IPS-18c (cell line): Measurements from ENCODE around the gene PEX16.

Experiments used
- H3K4me3 ChIP-seq: 2 replicates; pipeline ENCODE4 v1.7.0; 2013; ENCODE audit warnings: low read depth, mild to moderate bottlenecking, low read length, moderate library complexity; ENCODE audit not compliant: insufficient read depth
- H3K9me3 ChIP-seq: one replicate; pipeline ENCODE4 v1.6.1; 2013; ENCODE audit warnings: mild to moderate bottlenecking, low read length, moderate library complexity; ENCODE audit not compliant: control insufficient read depth, insufficient read depth

PEX16 gene

DNA sequence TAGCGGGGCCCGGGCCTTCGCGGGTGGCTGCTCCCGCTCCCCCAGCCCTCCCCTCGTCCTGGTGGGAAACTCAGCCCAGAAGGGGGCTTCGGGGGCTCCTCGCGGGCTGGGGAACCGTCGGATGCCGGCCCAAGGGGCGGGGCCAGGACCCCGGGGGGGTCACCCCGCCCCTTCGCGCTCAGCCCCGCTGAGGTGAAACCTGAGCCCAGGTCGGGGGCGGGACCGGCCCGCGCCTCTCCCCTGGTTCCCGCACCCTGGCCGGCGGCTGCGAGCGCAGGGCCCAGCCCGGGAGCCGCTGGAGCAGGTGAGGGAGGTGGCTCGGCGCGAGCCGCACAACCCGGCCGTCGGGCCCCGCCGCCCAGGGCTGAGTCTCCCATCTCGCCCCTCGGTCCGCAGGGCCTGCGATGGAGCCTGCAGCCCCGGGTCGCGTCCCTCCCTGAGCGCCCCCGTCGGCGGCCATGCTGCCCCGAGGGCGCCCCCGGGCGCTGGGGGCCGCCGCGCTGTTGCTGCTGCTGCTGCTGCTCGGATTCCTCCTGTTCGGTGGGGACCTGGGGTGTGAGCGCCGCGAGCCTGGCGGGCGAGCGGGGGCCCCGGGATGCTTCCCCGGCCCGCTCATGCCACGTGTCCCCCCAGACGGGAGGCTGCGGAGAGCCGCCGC, 4.9 kb upstream of the PEX16 start, which contains the start of gene LARGE2:
Gene LARGE2, plus strand, starts transcription at position 232 of the 658 bp plus-strand sequence. Its CDS starts 227 bp downstream, at position 459.
- Histone ChIP-seq H3K4me3 (peak within 1 kb of the TSS; percentile 65), H3K9me3 (no peaks in the 10 kb centered on the region)

DNA sequence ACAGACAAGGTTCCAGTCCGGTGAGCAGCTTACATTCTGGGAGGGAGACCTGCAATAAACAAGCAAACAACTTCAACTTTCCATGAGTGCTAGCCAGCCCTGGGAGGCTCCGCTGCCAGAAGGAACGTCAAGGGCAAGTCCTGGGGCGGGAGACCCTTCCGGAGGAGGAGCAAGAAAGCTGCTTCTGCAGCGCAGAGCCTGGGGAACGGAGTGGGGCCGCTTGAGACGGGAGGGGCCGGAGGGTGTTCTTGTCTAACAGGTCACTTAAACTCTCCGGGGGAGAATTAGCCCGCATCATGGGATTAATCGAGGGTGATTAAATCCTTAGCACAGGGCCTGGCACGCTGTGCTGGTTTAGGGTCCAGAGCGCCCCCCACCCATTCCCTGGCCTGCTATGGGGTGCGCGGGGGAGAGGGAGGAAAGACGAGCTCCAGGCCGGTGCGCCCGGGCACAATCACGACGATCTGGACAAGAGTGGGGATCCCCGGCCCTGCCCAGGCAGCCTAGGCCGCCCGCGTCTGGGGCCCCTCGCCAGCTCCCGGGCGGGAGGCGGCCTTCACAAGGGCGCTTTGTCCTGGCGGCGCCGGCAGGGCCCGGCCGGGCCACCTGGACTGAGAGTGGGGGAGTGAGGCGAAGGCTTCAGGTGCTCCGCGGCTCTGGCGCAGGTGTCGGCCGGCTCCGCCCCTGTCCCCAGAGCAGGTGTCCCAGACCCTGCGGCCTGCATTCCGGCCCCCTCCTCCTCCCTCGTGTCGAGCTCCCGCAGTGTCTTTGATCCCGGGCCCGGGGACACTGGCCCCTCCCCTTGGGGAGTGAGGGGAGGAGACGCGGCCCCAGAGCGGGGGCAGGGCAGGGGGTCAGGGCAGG, 4.1 kb upstream of the PEX16 start:
- H3K9me3 ChIP-seq: no peaks in the 10 kb centered on the region
- peak overlapping the region; percentile 65 for H3K4me3 ChIP-seq

DNA sequence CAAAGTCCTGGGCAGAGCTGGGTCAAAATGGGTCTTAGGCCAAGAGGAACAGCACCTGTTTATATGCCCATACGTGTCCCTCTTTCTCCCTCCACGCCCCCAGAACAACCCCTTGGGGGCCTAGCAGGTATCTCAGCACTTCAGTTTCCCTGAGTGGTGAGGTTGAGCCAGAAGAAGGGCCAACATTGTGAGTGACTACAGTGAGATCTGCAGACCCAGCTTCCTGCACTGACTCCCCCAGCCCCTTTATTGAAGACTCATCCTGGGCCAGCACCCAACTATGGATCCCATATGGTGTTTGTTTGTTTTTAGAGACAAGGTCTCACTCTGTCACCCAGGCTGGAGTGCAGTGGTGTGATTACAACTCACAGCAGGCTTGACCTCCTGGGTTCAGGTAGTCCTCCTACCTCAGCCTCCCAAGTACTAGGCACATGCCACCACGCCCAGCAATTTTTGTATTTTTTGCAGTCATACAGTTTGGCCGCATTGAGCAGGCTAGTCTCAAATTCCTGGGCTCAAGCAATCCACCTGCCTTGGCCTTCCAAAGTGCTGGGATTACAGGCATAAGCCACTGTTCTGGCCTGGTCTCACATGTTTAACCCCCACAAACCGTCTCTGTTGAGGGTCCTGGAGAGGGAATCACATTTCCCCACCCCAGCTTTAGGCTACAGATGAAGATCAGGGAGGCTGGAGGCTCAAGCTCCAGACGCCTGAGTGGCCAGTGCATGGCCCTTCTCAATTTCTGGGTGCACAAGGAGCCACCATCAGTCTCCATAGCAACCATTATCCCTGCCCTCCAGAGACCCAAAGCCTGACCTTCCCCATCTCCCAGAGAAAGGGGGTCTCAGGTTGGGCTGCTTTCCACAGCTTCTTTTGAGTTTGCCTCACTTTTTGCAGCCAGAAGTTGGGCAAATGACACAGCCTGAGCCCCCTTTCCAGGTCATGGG, 3.1 kb upstream of the PEX16 start:
- peak overlapping the region; percentile 24 for H3K4me3 ChIP-seq
- H3K9me3 ChIP-seq: no peaks in the 10 kb centered on the region

DNA sequence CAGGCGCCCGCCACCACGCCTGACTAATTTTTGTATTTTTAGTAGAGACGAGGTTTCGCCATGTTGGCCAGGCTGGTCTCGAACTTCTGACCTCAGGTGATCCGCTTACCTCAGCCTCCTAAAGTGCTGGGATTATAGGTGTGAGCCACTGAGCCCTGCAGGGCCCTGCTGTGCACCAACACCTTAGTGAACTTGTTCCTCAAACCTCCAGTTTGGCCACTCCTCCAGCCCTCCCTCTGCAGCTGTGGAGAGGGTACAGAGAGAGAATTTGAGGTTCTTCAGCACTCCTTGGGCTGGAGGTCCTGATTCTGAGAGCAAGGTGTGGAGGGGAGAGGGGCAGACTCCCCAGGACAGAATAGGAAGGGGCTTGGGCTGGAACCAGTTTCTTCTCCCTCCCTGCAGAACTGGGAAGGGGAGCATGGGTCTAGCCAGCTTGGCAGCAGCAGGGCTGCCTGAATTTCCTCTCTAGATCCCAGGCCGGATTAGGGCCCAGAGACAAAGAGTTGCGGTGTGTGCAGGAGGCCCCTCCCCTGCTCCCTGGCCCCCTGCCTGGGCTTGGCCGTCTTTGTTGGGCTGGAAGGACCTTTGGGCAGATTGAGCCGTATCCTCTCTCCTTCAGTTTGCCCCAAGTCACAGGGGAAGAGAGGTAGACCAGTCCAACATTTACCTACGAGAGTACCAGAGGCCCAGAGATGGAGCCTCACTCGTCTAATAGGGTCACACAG, 2.3 kb upstream of the PEX16 start:
- Histone ChIP-seq H3K9me3 (no peaks in the 10 kb centered on the region), H3K4me3 (peak overlapping the region; percentile 24; the same call in 1 of the 2 replicates)

DNA sequence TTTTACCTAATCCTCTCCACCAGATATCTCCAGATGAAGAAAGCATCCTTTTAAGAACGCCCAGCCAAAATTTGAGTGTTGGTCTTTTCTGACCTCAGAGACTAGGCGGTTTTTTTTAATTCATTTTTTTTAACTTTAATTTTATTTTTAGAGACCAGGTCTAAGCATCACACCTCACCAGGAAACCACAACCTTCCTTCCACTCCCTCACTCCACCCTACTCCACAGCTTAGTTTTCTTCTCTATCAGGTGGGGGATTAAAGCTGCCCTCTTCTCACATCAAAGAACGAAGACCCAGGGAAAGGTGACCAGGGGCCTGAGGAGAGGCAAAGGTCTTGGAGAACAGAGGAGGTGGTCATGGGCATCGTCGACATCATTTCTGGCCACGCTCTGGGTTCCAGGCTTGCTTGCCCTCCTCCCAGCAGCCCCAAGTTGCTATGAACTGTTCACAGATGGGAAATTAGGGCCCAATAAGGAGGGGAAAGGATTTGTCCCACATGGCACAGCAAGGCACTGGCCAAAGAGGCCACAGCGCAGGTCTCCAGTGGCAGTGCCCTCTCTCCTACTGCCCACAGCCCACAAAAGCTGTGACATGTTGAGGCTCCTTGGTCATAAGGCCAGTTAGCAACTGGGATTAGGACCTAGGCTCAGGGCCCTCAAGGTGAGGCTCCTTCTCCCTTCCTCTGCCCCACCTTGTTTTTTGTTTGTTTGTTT, 1.4 kb upstream of the PEX16 start:
- H3K4me3 ChIP-seq: peak overlapping the region; percentile 67; the same call in 1 of the 2 replicates
- no peaks in the 10 kb centered on the region for H3K9me3 ChIP-seq

DNA sequence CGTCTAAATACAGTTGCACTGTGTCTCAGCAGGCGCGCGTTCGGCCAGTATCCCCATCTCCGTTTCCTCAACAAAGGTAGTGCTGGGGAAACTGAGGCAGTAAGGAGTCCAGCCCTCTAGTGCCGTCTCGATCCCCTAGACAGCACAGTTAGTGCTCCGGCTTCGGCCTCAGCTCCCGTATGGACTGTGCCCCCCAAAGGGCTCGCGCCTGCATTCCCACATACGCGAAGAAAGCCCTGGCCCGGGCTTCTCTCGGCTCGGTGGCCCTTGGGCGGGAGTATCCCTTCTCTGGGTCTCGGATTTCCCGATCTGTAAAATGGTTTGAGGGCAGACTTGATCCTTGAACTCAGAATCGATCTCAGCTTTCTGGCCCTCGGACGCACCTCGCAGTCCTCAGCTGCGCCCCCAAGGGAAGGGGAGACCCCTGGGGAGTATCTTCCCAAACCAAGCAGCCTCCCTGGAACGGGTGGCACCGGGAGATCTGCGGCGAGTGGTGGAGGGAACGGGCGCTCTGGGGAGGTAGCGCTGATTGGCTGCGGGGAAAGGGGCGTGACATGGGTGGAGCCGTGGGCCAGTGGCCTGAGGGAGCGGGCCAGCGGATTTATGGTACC, 759 bp upstream of the PEX16 start:
- Histone ChIP-seq H3K4me3 (peak overlapping the region; percentile 67), H3K9me3 (no peaks in the 10 kb centered on the region)

DNA sequence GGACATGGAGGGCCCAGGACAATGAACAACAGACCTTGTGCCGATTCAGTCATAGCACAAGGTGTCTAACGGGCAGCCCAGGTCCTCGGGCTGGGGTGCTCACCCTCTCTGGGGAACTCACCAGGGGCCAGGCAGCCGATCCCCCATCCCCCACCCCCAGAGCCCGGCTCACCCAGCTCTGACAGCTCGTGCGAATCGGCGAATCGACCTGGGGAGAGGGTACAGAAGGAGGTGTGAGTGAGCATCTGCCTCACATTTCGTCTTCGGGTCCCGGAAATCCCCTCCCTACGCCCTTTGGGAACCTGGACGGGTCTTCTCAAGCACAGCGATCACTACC, 423 bp downstream of the PEX16 start:
- no peaks in the 10 kb centered on the region for H3K9me3 ChIP-seq
- peak overlapping the region; percentile 67 for H3K4me3 ChIP-seq

DNA sequence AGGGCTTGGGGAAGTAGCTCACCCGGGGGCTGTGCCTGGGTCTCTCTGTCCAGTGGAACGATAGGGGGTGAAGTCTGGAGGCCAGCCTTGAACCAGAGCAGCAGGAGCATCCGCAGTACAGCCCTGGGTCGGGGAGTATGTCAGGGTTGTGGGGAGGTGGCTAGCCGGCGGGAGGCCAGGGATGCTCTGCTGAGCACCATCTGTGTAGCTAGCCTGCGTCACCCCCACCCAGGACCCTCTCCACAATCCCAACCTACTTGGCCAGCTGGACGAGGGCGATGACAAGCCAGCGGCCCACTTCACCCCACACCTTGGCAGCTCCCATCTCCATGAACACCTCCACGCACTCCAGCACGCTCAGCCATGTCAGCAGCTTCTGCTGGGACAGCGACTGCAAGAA, 2.2 kb downstream of the PEX16 start:
- no peak overlapping the region for H3K4me3 ChIP-seq
- no peaks in the 10 kb centered on the region for H3K9me3 ChIP-seq

DNA sequence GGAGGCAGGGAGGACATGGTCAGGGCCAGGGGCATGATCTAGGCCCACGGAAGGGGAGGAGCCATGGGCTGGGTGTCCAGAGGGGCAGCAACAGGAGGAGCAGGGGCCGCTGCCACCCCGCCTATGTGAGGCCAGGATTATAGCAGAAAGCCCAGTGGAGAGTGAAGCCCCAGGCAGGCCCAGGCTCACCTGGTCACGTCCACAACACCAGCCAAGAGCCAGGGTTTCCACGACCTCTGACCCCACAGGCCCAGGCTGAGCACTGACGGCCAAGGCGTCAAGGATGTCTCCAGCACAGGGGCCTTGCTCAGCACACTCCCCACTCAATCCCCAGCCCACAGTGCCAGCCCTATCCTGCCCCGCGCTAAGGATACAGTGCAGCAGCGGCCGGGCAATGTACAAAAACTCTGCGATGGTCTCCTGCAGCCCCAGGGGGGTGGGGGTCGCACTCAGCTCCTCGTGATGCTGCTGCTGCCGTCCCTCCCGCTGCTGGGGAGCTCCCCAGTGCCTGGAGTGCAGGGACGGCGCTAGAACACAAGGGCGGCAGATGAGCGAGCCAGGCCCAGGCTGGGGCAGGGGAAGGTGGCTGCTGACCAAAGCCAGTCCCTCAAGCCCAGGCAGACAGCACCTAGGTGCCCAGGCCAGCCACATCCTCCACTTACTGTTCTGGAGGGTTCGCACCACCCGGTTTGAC, 3.6 kb downstream of the PEX16 start:
- Histone ChIP-seq H3K4me3 (no peak overlapping the region), H3K9me3 (no peaks in the 10 kb centered on the region)

DNA sequence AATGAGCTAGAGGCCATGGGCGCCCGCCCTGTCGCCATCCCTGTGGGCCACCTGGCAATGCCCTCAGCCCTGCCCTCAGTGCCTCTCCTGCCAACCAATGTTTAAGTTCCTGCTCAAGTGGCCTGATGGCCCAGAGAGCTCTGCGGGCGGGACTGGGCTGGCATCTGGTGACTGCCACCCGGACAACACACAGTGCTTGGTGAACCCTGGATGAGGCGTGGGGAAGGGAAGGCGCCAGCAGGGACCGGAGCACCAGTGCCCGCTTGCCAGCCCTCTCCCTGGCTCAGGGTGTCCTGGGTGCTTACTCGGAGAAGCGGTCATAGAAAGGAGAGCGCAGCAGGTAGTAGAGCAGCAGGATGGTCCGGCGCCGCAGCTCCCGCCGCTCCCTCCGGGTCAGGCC, 4.2 kb downstream of the PEX16 start:
- no peaks in the 10 kb centered on the region for H3K9me3 ChIP-seq
- no peak overlapping the region for H3K4me3 ChIP-seq

DNA sequence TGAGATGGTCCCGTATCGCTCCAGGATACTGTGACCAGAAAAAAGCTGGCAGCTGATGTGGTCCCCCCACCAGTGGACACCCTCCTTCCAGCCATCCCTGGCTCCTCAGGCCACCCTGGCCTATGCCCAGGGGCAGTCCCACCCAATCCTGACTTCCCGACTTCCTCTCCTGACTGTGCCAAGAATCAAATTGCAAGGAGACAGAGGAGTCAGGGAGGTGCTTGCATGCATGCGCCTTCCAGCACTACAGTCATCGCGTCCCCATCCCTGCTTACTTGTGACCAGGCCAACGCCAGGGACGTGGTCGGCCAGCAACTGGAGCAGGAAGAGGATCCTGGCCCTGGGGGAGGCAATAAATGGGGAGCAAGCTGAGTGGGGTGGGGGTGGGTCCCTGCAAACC, 7.1 kb downstream of the PEX16 start:
- Histone ChIP-seq H3K4me3 (no peak overlapping the region), H3K9me3 (no peaks in the 10 kb centered on the region)

DNA sequence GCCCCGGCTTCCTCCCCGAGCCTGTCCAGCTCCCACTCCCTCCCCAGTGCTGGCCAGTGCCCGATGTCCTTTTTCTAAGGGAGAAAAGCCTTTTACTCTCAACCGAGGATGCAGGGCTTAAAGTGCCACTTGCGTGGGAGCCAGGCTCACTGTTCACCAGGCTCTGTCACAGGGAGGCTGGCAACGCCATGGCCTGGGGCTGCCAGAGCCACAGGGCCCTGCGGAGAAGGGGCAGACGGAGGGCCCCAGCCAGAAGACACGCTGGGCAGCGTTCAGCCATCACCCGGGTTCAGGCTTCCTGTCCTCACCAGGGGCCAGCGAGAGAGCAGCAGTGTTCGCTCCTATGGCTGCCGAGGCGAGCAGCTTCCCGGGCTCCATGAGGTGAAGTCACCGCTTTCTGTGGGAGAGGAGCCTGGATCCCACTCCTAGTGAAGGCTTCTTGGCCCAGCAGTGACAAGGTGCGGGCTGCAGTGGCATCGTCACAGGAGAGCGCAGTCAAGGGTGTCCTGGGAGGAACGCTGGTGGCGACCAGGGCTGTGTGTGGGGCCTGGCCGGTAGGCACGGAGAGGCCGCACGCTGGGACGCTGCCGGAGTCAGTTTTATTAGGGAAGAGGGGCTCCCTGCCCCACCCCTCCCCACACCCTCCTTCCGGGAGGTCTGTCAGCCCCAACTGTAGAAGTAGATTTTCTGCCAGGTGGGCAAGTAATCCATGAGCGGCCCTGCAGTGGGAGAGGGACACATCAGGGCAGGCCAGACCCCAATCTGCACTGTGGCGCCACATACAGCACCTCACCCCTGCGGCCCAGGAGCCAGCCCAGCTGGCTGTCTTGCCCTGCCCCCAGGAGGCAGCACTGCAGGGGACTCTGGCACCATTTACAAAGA, 7.8 kb downstream of the PEX16 start:
- Histone ChIP-seq H3K9me3 (no peaks in the 10 kb centered on the region), H3K4me3 (no peak overlapping the region)

DNA sequence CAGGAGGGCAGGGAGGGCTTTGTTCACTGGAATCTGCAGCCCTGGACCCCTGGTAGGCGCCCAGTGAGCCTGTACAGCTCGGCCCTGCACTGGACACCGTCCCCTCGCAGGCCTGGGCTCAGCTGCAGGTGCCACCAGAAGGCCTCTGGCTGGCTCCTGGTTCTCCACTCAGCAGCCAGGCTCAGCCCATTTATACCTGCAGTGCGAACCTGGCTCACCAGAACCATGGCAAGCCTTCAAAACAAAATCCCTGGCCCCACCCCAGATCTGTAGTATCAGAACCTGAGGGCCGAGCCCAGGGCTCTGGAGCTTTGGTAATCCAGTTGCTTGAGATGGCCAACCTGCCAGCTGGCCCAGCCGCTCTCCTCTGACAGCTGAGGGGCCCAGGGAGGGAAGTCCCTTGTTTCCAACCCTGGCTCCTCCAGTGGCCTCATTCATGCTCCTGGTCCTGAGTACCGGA, 9.7 kb downstream of the PEX16 start:
- H3K4me3 ChIP-seq: no peak overlapping the region
- H3K9me3 ChIP-seq: no peaks in the 10 kb centered on the region

DNA sequence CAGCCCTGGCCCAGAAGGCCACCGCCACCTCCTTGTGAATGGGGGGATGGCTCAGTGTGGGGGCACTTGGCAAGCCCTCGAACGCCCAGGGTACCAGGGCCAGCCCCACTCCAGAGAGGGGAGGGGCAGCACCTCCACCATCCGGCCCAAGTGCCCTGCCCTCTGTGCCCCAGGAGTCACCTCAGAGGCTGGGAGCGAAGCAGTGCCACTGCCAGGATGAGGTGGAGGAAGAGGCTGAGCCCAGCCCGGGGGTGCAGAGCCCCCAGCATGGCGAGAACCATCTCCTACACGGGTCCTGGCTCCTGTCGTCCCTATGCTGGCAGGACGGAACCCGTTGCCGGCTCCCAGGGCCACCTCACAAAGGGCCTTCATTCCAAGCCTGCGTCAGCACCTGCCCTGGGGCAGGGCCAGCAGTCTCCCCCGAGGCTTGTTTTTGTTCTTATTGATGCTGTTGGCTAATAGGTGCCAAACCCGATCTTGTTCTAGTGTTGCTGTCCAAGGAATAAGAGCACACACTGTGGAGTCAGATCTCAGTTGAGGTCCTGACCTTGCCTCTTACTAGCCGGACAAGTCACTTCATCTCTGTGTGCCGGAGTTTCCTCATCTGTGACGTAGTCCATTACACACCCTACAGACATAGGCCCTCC, 10.6 kb downstream of the PEX16 start, which contains the start of gene FREY1:
Gene FREY1, minus strand, starts transcription at position 307 of the 647 bp plus-strand sequence. Its CDS starts 26 bp downstream, at position 281.
- Histone ChIP-seq H3K9me3 (no peaks in the 10 kb centered on the region), H3K4me3 (no peak within 1 kb of the TSS)
